Hepatocyte (in vitro differentiated cells): ENCODE data around the gene BACH2. TPM values are rescaled to one million over a fixed set of nuclear protein-coding genes. Genes with fewer than 3 reads are reported as not detected.

Experiments used
- DNase-seq: peaks from one replicate; pipeline ENCODE4 v3.0.0-alpha.2; 2016; ENCODE audit warnings: low spot score
- H2AFZ ChIP-seq: fragments of 200-600 bp; sonication (generic); 2 replicates; pipeline ENCODE4 v1.6.0; 2016; ENCODE audit warnings: antibody characterized with exemption, mild to moderate bottlenecking
- H3K27ac ChIP-seq: fragments of 200-600 bp; sonication (generic); 2 replicates; pipeline ENCODE4 v1.5.1; 2016; ENCODE audit warnings: mild to moderate bottlenecking
- H3K27me3 ChIP-seq: fragments of 200-600 bp; sonication (generic); 2 replicates; pipeline ENCODE4 v1.6.1; 2016
- H3K36me3 ChIP-seq: fragments of 200-600 bp; sonication (generic); replicated peaks from 2 replicates; pipeline ENCODE4 v1.5.1; 2016; ENCODE audit warnings: low read depth; ENCODE audit not compliant: insufficient read depth
- H3K4me1 ChIP-seq: fragments of 200-600 bp; sonication (generic); 2 replicates; pipeline ENCODE4 v1.5.1; 2016; ENCODE audit warnings: mild to moderate bottlenecking, moderate library complexity; ENCODE audit not compliant: insufficient read depth
- H3K4me2 ChIP-seq: fragments of 200-600 bp; sonication (generic); 2 replicates; pipeline ENCODE4 v1.6.0; 2016
- H3K4me3 ChIP-seq: fragments of 200-600 bp; sonication (generic); 2 replicates; pipeline ENCODE4 v1.5.1; 2016; ENCODE audit warnings: mild to moderate bottlenecking
- H3K79me2 ChIP-seq: fragments of 200-600 bp; sonication (generic); 2 replicates; pipeline ENCODE4 v1.6.0; 2017; ENCODE audit warnings: mild to moderate bottlenecking
- H3K9me2 ChIP-seq: fragments of 200-600 bp; sonication (generic); replicated peaks from 2 replicates; pipeline ENCODE4 v1.6.0; 2017; ENCODE audit warnings: mild to moderate bottlenecking; ENCODE audit not compliant: insufficient read depth
- H3K9me3 ChIP-seq: fragments of 200-600 bp; sonication (generic); 2 replicates; pipeline ENCODE4 v1.5.1; 2016; ENCODE audit warnings: low read depth, mild to moderate bottlenecking
- H4K20me1 ChIP-seq: fragments of 200-600 bp; sonication (generic); 2 replicates; pipeline ENCODE4 v1.6.0; 2016; ENCODE audit warnings: mild to moderate bottlenecking; ENCODE audit not compliant: insufficient read depth, poor library complexity, severe bottlenecking
- CTCF ChIP-seq: fragments of 200-600 bp; sonication (generic); IDR thresholded peaks from 2 replicates; pipeline ENCODE4 v1.5.1; 2016; ENCODE audit warnings: antibody characterized with exemption, mild to moderate bottlenecking; ENCODE audit not compliant: poor library complexity
- EZH2 ChIP-seq: fragments of 200-600 bp; sonication (generic); IDR thresholded peaks from 2 replicates; pipeline ENCODE4 v1.6.1; 2016; ENCODE audit warnings: antibody characterized with exemption, mild to moderate bottlenecking, borderline replicate concordance
- EZH2phosphoT487 ChIP-seq: fragments of 200-600 bp; sonication (generic); IDR thresholded peaks from one replicate; pipeline ENCODE4 v1.6.1; 2018; ENCODE audit warnings: antibody characterized with exemption, mild to moderate bottlenecking, low read depth, moderate library complexity; ENCODE audit not compliant: unreplicated experiment, severe bottlenecking
- WGBS: methylation state at CpG from one replicate; pipeline ENCODE4 v1.1.6; 2016; ENCODE audit warnings: low lambda C conversion rate; ENCODE audit errors: missing lambda C conversion rate; 5-methylcytosine and 5-hydroxymethylcytosine counted together
- polyA plus RNA-seq: library from polyadenylated mRNA; unstranded; fragments of >200 nt; fragmentation: Nextera tagmentation; extraction: Ambion mirVana; gene quantifications from 2 replicates; pipeline ENCODE4 v1.2.1, GENCODE V29; 2016
- total RNA-seq: library from RNA; depleted of rRNA; stranded (reverse); fragments of >200 nt; gene quantifications from 2 replicates; pipeline ENCODE4 v1.2.3, GENCODE V29; 2014

Gene BACH2
- total and polyA plus RNA-seq, 2 experiments from 2014 or later: 2.3 to 2.6 TPM

- H3K79me2 ChIP-seq: no peaks in the 10 kb centered on the region
- 73% methylated on average over 4 of the region's 4 CpGs for WGBS
- no peak overlapping the region for H3K4me3 ChIP-seq
- no peaks in the 10 kb centered on the region for H3K9me2 ChIP-seq
- no peak overlapping the region for H2AFZ ChIP-seq
- TF ChIP-seq EZH2phosphoT487: no peak
- no peak for TF ChIP-seq EZH2
- TF ChIP-seq CTCF: no peak
- no peaks in the 10 kb centered on the region for H3K36me3 ChIP-seq
- H3K4me1 ChIP-seq: no peaks in the 10 kb centered on the region
- no peaks in the 10 kb centered on the region for H3K9me3 ChIP-seq
- DNase-seq: no peak
- no peaks in the 10 kb centered on the region for H4K20me1 ChIP-seq
- H3K27ac ChIP-seq: no peak overlapping the region
- H3K27me3 ChIP-seq: no peaks in the 10 kb centered on the region
- no peak overlapping the region for H3K4me2 ChIP-seq
Measured at GRCh38 chr6:90040931-90041330, 255.7 kb downstream of the BACH2 start.

GRCh38 chr6:90039911-90040310 is 256.7 kb downstream of the BACH2 start:
- Histone ChIP-seq H3K9me3 (no peaks in the 10 kb centered on the region), H3K36me3 (no peaks in the 10 kb centered on the region), H3K4me2 (no peak overlapping the region), H3K4me1 (no peaks in the 10 kb centered on the region), H3K27me3 (no peaks in the 10 kb centered on the region), H3K79me2 (no peaks in the 10 kb centered on the region), H3K4me3 (no peak overlapping the region), H3K27ac (no peak overlapping the region), H4K20me1 (no peaks in the 10 kb centered on the region), H3K9me2 (no peaks in the 10 kb centered on the region), H2AFZ (no peak overlapping the region)
- TF ChIP-seq EZH2phosphoT487 (no peak), CTCF (no peak), EZH2 (no peak)
- no peak for DNase-seq
- WGBS: 67% methylated on average over 2 of the region's 2 CpGs

GRCh38 chr6:90038961-90039653 is 257.5 kb downstream of the BACH2 start:
- Histone ChIP-seq H3K4me1 (no peaks in the 10 kb centered on the region), H3K9me3 (no peaks in the 10 kb centered on the region), H3K79me2 (no peaks in the 10 kb centered on the region), H3K4me2 (no peak overlapping the region), H4K20me1 (no peaks in the 10 kb centered on the region), H3K4me3 (no peak overlapping the region), H3K36me3 (no peaks in the 10 kb centered on the region), H3K27me3 (no peaks in the 10 kb centered on the region), H2AFZ (no peak overlapping the region), H3K9me2 (no peaks in the 10 kb centered on the region), H3K27ac (no peak overlapping the region)
- WGBS: 94% methylated on average over 18 of the region's 18 CpGs
- TF ChIP-seq CTCF (no peak), EZH2 (no peak), EZH2phosphoT487 (no peak)
- DNase-seq: no peak

GRCh38 chr6:90036963-90037362 is 259.7 kb downstream of the BACH2 start:
- TF ChIP-seq EZH2 (no peak), EZH2phosphoT487 (no peak), CTCF (no peak)
- Histone ChIP-seq H3K27me3 (no peaks in the 10 kb centered on the region), H4K20me1 (no peaks in the 10 kb centered on the region), H3K4me1 (no peaks in the 10 kb centered on the region), H2AFZ (no peak overlapping the region), H3K27ac (no peak overlapping the region), H3K9me2 (no peaks in the 10 kb centered on the region), H3K4me2 (no peak overlapping the region), H3K36me3 (no peaks in the 10 kb centered on the region), H3K79me2 (no peaks in the 10 kb centered on the region), H3K9me3 (no peaks in the 10 kb centered on the region), H3K4me3 (no peak overlapping the region)
- DNase-seq: no peak
- 81% methylated on average over 3 of the region's 3 CpGs for WGBS
